Hepatocyte (in vitro differentiated cells): ENCODE measurements around the gene BSN. TPM values are rescaled to one million over a fixed set of nuclear protein-coding genes. Genes with fewer than 3 reads are reported as not detected.

Source experiments
- DNase-seq: peaks from one replicate; pipeline ENCODE4 v3.0.0-alpha.2; 2016; ENCODE audit warnings: low spot score
- H2AFZ ChIP-seq: fragments of 200-600 bp; sonication (generic); 2 replicates; pipeline ENCODE4 v1.6.0; 2016; ENCODE audit warnings: antibody characterized with exemption, mild to moderate bottlenecking
- H3K27ac ChIP-seq: fragments of 200-600 bp; sonication (generic); 2 replicates; pipeline ENCODE4 v1.5.1; 2016; ENCODE audit warnings: mild to moderate bottlenecking
- H3K27me3 ChIP-seq: fragments of 200-600 bp; sonication (generic); 2 replicates; pipeline ENCODE4 v1.6.1; 2016
- H3K36me3 ChIP-seq: fragments of 200-600 bp; sonication (generic); replicated peaks from 2 replicates; pipeline ENCODE4 v1.5.1; 2016; ENCODE audit warnings: low read depth; ENCODE audit not compliant: insufficient read depth
- H3K4me1 ChIP-seq: fragments of 200-600 bp; sonication (generic); 2 replicates; pipeline ENCODE4 v1.5.1; 2016; ENCODE audit warnings: mild to moderate bottlenecking, moderate library complexity; ENCODE audit not compliant: insufficient read depth
- H3K4me2 ChIP-seq: fragments of 200-600 bp; sonication (generic); 2 replicates; pipeline ENCODE4 v1.6.0; 2016
- H3K4me3 ChIP-seq: fragments of 200-600 bp; sonication (generic); 2 replicates; pipeline ENCODE4 v1.5.1; 2016; ENCODE audit warnings: mild to moderate bottlenecking
- H3K79me2 ChIP-seq: fragments of 200-600 bp; sonication (generic); 2 replicates; pipeline ENCODE4 v1.6.0; 2017; ENCODE audit warnings: mild to moderate bottlenecking
- H3K9me2 ChIP-seq: fragments of 200-600 bp; sonication (generic); replicated peaks from 2 replicates; pipeline ENCODE4 v1.6.0; 2017; ENCODE audit warnings: mild to moderate bottlenecking; ENCODE audit not compliant: insufficient read depth
- H3K9me3 ChIP-seq: fragments of 200-600 bp; sonication (generic); 2 replicates; pipeline ENCODE4 v1.5.1; 2016; ENCODE audit warnings: low read depth, mild to moderate bottlenecking
- H4K20me1 ChIP-seq: fragments of 200-600 bp; sonication (generic); 2 replicates; pipeline ENCODE4 v1.6.0; 2016; ENCODE audit warnings: mild to moderate bottlenecking; ENCODE audit not compliant: insufficient read depth, poor library complexity, severe bottlenecking
- CTCF ChIP-seq: fragments of 200-600 bp; sonication (generic); IDR thresholded peaks from 2 replicates; pipeline ENCODE4 v1.5.1; 2016; ENCODE audit warnings: antibody characterized with exemption, mild to moderate bottlenecking; ENCODE audit not compliant: poor library complexity
- EZH2 ChIP-seq: fragments of 200-600 bp; sonication (generic); IDR thresholded peaks from 2 replicates; pipeline ENCODE4 v1.6.1; 2016; ENCODE audit warnings: antibody characterized with exemption, mild to moderate bottlenecking, borderline replicate concordance
- EZH2phosphoT487 ChIP-seq: fragments of 200-600 bp; sonication (generic); IDR thresholded peaks from one replicate; pipeline ENCODE4 v1.6.1; 2018; ENCODE audit warnings: antibody characterized with exemption, mild to moderate bottlenecking, low read depth, moderate library complexity; ENCODE audit not compliant: unreplicated experiment, severe bottlenecking
- WGBS: methylation state at CpG from one replicate; pipeline ENCODE4 v1.1.6; 2016; ENCODE audit warnings: low lambda C conversion rate; ENCODE audit errors: missing lambda C conversion rate; 5-methylcytosine and 5-hydroxymethylcytosine counted together
- polyA plus RNA-seq: library from polyadenylated mRNA; unstranded; fragments of >200 nt; fragmentation: Nextera tagmentation; extraction: Ambion mirVana; gene quantifications from 2 replicates; pipeline ENCODE4 v1.2.1, GENCODE V29; 2016
- total RNA-seq: library from RNA; depleted of rRNA; stranded (reverse); fragments of >200 nt; gene quantifications from 2 replicates; pipeline ENCODE4 v1.2.3, GENCODE V29; 2014

BSN gene
- total and polyA plus RNA-seq, 2 experiments from 2014 or later, result 0.37 to 0.44 TPM

- H3K4me2 ChIP-seq, result peak overlapping the region; percentile 15
- 32% methylated on average over 5 of the region's 5 CpGs for WGBS
These were observed 114.1 kb downstream of the BSN start for GRCh38 chr3:49668414-49668797.

GRCh38 chr3:49668861-49669260 is 114.6 kb downstream of the BSN start:
- Histone ChIP-seq H3K9me2 (no peaks in the 10 kb centered on the region), H3K4me1 (peaks cover 37% of the 10 kb centered on the region), H3K36me3 (no peaks in the 10 kb centered on the region), H3K9me3 (no peaks in the 10 kb centered on the region), H4K20me1 (no peaks in the 10 kb centered on the region), H3K27ac (peak overlapping the region; percentile 73), H3K27me3 (no peaks in the 10 kb centered on the region), H2AFZ (no peak overlapping the region), H3K4me2 (peak overlapping the region; percentile 15), H3K4me3 (no peak overlapping the region), H3K79me2 (no peaks in the 10 kb centered on the region)
- TF ChIP-seq EZH2phosphoT487 (no peak), CTCF (no peak), EZH2 (no peak)
- peak; percentile 32 for DNase-seq
- WGBS, result 53% methylated on average over 5 of the region's 5 CpGs

More at GRCh38 chr3:49668414-49668797, 114.1 kb downstream of the BSN start:
- TF ChIP-seq EZH2 (no peak), CTCF (no peak), EZH2phosphoT487 (no peak)
- no peaks in the 10 kb centered on the region for H3K9me2 ChIP-seq
- H3K4me1 ChIP-seq, result peaks cover 37% of the 10 kb centered on the region
- no peaks in the 10 kb centered on the region for H3K27me3 ChIP-seq
- H3K4me3 ChIP-seq, result no peak overlapping the region
- H2AFZ ChIP-seq, result no peak overlapping the region
- H3K79me2 ChIP-seq, result no peaks in the 10 kb centered on the region
- no peaks in the 10 kb centered on the region for H3K9me3 ChIP-seq
- no peaks in the 10 kb centered on the region for H3K36me3 ChIP-seq
- DNase-seq, result peak; percentile 33
- no peaks in the 10 kb centered on the region for H4K20me1 ChIP-seq
- peak overlapping the region; percentile 73 for H3K27ac ChIP-seq

GRCh38 chr3:49669352-49669751 is 115.1 kb downstream of the BSN start:
- Histone ChIP-seq H3K27ac (no peak overlapping the region), H3K27me3 (no peaks in the 10 kb centered on the region), H2AFZ (no peak overlapping the region), H4K20me1 (no peaks in the 10 kb centered on the region), H3K79me2 (no peaks in the 10 kb centered on the region), H3K4me3 (no peak overlapping the region), H3K9me2 (no peaks in the 10 kb centered on the region), H3K4me2 (no peak overlapping the region), H3K9me3 (no peaks in the 10 kb centered on the region), H3K36me3 (no peaks in the 10 kb centered on the region), H3K4me1 (peaks cover 37% of the 10 kb centered on the region)
- WGBS, result 93% methylated on average over 3 of the region's 3 CpGs
- TF ChIP-seq EZH2, result no peak
- DNase-seq, result no peak

GRCh38 chr3:49670940-49671290 is 116.6 kb downstream of the BSN start:
- H3K4me2 ChIP-seq, result no peak overlapping the region
- peaks cover 9% of the 10 kb centered on the region for H3K79me2 ChIP-seq
- H3K4me3 ChIP-seq, result no peak overlapping the region
- no peaks in the 10 kb centered on the region for H3K9me2 ChIP-seq
- H3K36me3 ChIP-seq, result no peaks in the 10 kb centered on the region
- no peak overlapping the region for H3K27ac ChIP-seq
- WGBS, result 77% methylated on average over 6 of the region's 6 CpGs
- no peaks in the 10 kb centered on the region for H4K20me1 ChIP-seq
- H3K4me1 ChIP-seq, result peaks cover 42% of the 10 kb centered on the region
- no peaks in the 10 kb centered on the region for H3K9me3 ChIP-seq
- no peak overlapping the region for H2AFZ ChIP-seq
- TF ChIP-seq EZH2 (no peak), CTCF (no peak), EZH2phosphoT487 (no peak)
- no peak for DNase-seq
- no peaks in the 10 kb centered on the region for H3K27me3 ChIP-seq
